TTC549 (cell line): ENCODE data around the gene PDLIM1.

Experiments used
- FAIRE-seq: peaks from 2 replicates; lab custom pipeline; 2012; peaks lifted over from hg19 to GRCh38; lab: Jason Lieb, UNC

Gene PDLIM1, protein sequence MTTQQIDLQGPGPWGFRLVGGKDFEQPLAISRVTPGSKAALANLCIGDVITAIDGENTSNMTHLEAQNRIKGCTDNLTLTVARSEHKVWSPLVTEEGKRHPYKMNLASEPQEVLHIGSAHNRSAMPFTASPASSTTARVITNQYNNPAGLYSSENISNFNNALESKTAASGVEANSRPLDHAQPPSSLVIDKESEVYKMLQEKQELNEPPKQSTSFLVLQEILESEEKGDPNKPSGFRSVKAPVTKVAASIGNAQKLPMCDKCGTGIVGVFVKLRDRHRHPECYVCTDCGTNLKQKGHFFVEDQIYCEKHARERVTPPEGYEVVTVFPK

DNA sequence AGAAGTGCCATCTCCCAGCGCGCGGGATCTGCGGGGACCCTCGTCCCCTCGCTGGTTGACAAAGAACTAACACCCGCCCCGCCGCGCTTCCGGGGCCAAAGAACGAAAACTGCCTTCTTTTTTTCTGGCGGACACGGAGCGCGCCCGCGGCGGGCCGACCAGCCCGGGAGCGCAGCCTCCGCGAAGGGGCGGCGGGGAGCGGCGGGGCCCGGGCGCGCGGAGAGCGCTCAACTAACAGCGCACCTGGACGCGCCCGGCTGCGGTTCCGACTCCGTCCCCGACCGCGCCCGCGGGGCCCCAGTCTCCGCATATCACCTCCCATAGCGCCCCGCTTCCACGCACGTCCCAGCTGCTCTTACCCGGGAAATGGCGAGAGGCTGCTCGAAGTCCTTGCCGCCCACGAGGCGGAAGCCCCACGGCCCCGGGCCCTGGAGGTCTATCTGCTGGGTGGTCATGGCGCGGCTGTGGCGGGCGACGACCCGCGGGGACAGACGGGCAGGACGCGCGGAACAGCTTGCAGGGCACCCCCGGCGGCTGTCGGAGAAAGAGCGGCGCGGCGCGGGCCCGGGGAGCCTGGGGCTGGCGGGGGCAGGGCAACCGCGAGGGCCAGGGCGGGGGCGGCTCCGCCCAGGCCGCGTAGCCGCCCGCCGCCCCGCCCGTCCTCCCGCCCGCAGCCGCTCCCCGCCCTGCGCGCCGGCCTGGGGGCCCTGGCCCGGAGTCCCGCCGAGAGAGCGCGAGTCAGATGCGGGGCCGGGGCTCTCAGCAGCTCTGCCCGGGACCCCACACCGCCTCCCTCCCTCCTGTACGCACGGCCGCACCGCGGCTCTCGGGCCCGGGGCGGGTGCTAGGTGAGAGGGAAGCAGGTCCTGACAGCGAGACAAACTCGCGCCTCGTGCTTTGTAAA, at the start of gene PDLIM1:
TSS of gene PDLIM1 (minus strand) at position 543 of the 904 bp plus-strand sequence. CDS start at position 455, 88 bp downstream.
- no peak for FAIRE-seq

DNA sequence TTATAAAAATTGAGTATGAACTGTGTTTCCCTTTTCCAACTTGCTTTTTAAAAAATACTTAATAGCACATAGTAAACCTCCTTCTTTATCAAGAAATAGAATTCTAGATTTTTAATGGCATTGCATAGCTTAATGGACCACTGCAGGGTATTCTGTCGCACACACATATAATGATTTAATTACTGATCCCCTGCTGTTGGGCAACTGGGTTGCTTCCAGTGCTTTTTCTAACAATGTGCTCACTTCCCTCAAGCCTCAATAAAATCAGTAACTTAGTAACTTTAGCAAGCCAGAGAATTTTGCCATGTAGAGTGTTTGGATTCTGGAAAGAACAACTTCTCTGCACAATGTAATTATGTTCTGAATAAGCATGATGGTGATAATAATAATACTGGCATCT, 49.1 kb upstream of the PDLIM1 start:
- FAIRE-seq, result no peak

DNA sequence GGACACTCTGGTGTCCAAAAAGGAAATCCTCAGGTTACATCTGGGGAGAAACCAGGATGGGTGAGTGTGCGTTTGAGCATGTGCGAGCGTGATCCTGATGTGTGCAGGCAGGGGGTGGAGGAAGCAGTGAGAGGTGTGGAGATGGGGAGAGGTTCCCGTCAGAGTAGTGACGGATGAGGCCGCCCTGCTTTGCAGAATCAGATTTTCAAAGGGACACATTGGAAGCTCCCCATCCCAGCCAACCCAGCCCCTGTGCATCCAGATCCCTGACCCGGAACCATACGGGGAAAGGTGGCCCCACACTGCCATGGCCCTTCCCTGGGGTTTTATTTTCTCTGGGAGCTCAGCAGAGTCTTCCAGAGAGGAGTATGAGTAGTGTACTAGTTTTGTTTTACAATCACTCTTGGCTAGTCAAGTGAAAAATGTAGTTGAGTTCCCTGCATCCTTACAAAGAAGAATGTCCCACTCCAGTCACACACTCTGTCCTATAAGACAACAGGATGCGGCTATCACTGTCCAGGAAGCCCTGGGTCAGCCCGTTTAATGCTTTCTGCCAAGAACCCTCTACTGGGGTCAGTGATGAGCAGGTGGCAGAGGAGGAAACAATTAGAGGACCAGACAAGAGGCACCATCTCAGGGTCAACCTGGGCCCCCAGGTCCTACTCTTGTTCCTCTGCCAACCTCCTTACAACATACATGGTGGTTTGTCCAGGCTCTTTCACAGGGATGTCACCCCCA, 46.8 kb upstream of the PDLIM1 start:
- no peak for FAIRE-seq

DNA sequence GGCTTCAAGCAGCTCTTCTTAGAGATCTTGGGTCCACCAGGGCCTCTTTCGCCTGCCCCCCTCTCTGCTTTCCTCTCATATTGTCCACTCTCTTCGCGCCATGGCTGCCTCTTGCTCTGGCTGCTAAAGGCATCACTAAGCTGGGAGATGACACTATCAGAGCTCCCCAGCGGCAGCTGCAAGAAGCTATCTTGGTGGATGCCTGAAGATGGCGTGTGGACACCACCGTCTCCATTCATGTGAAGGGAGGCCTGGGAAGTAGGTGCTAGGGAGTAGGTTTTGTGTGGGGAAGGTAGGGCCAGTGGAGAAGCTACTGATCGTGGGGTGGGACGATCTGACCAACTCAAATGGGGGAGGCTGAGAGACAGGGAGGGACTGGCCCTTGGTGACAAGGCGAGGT, 45.9 kb upstream of the PDLIM1 start:
- no peak for FAIRE-seq

DNA sequence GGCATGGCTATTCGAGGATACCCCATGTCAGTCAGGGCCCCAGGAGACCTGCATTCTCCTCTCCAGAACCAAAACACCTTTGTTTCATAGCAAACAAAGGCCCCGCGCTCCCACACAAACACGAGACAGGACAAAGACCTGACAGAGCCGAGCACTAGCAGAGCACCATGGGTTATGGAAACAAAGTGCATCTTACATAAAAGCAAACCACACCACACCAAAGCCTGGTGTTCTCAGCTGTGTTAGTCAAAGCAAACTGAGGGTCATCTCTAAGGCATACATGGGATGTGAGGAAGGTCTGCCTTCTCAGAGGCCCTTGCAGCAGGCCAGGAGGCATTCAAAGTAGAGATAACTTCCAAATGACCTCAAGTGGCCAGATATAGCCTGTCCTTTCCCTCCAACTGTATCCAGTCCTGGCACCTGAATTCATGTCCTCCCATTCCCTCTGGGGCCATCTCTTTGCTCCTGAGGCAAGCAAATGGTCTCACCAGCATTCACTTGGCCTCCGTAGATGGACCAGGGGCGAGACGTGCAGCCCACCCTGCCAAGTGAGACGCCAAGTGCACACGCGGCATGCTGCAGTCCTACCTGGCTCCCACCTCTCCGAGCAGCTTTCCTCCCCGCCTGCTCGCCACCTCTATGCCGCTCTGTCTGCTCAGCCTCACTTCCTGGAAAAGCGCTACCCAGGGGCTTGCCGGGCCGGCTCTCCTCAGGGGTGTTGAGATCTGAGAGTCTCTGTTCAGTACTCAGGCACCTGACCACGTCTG, 45.3 kb upstream of the PDLIM1 start:
- no peak for FAIRE-seq

DNA sequence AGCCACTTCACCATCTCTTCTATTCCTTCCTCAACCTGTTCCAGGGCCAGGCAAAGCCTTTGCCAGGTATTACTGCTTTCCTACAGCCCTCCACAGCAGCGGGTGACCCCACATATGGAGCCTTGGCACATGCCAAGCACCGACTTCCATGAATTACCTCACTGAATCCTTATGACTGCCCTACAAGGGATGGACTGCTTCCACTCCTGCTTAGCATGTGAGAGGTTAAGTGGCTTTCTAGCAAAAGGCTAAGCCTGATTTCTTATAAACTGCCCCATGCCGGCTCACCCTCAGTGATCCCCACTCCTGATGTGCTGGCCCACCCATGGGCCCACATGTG, 44.0 kb upstream of the PDLIM1 start:
- no peak for FAIRE-seq

DNA sequence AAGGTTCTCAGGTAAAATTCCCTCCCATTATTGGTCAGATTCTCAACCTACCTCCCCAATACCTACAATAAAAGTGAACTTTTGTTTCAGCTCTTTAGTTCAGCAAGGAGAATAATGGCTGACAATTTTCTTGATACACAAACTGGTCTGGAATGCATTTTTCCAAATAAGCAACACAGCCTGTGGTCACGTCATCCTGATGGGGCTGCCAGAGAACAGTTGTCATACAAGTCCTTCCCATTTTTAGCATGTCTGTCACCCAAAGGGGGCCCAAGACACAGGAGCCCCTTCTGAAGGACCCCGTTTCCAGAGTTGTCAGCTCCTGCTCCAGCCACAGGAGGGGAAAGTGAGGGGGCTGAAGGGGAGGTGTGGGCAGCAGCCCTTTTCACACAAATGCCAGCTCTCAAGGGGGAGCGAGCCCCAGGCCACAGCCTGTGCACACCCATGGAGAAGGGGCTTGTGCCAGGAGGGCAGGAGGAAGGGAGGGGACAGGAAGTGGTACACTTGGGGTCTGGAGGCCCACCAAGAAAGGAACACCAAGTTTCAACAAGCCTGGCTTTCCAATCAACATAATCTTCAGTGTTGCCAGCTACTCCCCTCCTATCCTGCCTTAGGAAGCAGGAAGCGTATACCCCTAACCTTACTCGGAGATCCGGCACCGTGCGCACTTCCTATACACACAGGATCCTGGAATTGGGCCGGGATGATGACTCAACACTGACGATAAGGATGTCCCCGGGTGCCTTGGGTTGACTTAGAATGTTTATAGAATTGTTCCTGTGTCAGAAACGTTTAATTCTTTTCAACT, 43.4 kb upstream of the PDLIM1 start:
- FAIRE-seq, result no peak

DNA sequence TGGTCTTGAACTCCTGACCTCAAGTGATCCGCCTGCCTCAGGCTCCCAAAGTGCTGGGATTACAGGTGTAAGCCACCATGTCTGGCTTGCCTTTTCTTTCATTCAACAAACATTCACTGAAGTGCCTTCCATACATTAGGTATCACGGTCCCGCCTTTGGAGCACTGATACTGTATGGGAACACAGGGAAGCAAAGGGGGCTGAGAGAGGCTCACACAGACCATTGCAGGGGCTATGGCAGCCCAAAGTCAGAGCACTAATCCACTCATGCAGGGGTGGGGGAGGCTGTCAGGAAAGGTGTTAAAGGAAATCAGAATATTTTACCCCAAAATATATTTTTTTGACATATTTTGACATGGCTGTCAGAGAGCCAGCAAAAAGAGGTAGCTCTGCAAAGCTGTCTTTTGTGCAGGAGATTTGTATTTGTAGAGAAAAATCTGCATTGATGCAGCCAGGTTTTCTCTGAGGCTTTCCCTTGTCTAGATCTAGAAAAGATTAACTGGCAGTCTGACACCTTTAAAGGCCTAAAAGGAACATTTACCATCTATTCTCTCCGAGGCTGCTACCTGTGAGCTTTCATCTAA, 42.0 kb upstream of the PDLIM1 start:
- no peak for FAIRE-seq

DNA sequence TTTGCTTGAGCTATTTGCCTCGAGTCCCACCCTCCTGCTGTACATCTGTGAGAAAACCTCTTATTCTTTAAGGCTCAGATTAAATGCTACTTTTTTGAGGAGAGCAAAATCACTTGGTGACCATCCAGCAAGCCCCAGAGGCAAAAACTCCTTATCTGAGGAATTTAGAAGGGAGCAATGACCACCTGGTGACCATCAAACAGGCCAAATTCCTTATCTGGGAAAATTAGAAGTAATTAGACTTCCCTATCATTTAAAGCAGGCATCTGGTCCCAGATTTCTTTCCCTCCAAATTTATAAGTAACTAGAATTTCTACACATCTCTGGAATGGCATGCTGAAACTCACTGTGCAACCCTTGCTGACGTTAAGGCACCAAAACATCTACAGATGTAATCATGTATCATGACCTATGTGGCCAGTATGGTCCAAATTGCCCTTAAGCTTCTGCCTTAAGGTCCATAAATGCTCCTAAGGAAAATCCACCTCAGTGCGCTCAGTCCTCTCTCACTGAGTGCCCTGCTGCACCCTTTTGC, 40.9 kb upstream of the PDLIM1 start:
- no peak for FAIRE-seq

DNA sequence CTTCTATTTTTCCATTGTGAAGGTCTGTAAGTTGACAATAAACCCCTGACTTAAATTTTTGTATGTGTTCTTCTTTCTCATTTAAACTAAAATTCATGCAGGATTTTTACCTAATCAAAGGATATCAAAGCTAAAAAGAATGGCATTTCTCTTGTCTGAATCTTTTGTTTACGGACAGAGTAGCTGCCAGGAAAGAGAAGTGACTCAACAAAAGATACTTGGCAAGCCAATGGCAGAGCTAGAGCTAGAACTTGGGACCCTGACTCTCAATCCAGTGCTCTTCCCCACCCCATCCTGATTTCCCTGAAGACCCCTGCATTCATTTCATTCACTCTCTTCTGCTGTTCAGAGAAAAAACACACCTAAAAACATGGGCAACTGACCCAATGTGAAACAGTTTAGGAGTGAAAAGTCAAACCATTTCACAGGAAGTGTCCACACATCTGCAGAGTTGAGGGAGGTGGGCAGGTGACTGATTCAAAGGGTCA, 40.2 kb upstream of the PDLIM1 start:
- FAIRE-seq, result no peak

DNA sequence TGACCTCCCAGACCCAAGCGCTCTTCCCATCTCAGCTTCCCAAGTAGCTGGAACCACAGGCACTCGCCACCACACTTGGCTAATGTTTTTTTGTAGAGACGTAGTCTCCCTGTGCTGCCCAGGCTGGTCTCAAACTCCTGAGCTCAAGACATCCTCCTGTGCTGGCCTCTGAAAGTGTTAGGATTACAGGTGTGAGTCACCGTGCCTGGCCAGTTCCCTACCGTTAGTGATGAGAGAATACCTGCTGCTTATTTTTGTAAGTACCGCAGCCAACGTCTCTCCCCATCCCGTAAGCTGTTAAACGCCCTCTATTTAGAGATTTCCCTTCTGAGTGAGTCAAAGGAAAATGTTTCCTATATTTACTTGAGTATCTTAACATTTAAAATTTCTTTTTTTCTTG, 38.5 kb upstream of the PDLIM1 start:
- FAIRE-seq, result no peak

DNA sequence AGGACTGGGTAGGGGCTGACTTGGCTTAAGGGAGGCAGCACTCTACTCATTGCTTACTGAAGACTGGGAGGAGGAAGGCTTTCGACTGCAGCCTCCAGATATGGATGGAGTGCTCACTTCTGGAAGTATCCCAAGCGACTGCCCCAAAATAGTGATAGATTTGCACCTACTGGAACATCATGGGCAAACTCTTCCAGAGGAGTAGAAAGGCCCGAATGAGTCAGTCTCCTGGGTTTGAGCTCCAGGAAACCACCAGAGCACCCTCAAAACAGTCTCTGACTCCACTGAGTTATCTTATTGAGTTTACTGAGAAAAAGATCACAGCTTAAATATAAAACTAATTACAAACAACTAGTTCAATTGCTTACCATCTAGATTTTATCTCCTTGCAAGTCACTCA, 37.2 kb upstream of the PDLIM1 start:
- FAIRE-seq, result no peak

DNA sequence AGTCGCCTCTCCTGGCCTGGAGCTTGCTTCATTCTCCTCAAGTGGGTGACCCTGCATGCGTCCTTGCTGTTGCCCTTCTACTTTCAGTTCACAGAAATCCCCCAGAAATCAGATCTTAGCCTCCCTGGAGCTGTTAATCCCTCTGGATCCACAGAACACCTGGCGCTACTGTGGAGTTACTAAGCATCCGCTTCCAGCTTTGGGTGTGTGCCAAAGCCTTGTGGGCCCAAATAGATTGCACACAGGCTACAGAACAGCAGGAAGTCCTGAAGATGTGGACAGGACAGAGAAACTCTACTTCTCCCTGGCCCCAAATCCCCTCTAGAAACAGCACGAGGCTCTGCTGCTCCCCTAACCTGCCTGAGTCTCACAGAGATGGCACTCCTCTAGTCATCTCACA, 36.6 kb upstream of the PDLIM1 start:
- FAIRE-seq, result no peak

DNA sequence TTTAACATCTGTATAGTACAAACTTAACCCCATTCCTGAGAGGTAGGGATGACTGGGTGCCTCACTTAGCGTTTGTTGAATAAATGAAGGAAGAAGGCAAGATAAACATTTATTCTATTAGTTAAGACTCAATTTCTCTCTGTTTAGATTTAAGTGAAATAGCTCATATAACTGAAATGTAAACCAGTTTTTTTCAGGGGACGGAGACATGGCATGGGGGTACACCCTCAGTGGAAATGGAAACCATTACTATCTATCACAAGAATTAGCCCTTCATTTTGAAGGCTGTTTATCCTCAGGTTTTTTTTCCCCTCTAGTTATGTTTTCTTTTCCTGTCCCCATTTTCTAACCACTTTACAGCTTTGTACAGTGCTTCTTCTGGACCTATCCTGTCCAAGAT, 35.6 kb upstream of the PDLIM1 start:
- no peak for FAIRE-seq

DNA sequence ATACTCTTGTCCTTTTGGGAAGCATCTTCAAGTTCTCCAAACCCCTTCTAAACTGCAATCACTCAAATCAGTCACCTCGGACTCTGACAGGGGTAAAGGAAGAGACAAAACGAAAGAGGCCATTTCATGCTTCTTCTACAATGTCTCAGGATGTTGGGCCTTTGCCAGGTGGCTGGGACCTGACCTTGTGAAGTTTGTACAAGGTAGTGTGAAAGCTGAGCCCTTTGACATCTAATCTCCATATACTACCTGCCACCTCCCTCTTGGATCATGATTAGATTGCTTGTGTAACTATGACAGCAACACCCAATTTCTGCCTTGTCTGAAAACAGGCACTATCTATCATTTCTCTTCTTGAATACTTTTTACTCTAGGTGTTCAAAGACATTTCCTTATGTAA, 35.1 kb upstream of the PDLIM1 start:
- no peak for FAIRE-seq

DNA sequence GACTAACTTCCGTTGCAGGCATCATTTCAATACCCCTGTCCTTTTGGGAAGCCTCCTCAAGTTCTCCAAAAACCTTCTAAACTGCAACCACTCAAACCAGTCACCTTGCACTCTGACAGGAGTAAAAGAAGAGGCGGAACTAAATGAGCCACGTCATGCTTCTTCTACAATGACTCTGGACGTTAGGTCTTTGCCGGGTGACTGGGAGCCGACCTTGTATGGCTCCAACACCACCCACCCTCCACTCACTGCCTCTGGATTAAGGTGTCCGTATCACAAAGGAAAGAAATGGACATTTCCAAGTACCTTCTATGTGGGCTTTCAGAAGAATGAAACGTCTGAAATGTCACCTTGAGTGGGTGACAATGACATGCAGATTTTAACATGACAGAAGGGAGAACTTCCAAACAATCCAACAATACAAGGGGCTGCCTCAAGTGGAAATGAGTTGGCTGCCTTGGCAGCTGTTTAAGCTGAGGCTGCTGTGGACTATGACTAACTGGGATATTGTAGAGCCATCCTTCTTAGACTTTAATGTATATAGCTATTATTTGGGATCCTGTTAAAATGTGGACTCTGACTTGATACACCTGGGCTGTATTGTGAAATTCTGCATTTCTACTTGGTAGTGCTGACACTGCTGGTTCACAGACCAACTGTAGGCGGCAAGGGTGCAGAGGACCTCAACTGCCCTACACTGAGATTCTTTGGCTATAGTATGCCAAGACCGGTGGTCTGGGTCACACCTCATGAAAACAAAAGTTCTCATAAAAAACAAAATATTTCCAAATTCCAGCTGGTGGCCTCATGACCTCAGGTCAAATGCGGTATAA, 33.8 kb upstream of the PDLIM1 start:
- no peak for FAIRE-seq

DNA sequence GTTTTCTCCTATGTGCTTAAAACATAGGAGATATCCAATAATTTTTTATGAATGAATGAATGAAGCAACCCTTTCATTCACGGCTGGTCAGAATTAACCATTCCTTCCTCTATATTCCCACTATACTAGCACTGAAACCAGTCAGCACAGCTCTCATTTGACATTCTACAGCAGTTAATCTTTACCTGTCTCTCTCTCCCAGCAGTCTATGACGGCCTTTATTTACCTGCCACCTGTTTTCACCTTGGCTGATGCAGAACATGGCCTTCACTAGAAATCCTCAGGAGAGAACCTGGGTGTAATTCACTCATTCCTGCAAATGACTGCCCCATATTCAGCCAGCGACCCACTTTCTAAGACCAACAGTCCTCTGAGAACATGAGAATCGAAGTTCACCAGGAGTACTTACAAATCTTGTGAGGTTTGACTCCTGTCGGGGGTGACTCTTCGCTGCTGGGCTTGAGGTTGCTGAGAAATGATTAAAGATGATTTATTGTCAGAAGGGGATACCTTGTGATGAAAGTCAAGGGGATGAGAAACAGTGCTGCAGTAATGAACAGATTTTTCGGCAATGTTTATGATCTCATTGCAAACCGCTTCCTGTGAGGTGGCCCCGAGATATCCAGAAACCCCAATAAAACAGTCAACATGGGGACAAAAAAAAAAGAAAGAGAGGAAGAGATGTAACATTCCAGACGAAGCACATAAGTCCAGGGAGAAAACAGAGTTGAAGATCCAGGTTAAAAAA, 30.9 kb upstream of the PDLIM1 start:
- no peak for FAIRE-seq

DNA sequence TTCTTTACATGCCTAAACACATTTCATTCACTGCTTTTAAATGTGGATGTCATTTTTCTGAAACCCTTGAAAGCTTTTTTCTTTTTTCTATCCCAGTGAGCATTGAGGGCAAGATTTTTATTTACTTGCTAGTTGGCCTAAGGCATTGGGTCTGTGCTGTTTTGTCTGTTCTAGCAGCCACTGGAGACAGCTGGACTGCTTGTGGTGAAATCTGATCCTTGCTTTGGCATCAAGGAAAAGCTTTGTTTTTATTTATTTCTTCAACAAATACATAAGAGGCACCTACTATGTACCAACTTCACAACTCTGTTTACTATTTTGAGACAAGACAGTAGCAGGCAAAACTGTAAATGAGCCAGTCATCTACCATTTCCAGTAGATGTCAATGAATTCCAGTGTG, 28.4 kb upstream of the PDLIM1 start:
- no peak for FAIRE-seq

DNA sequence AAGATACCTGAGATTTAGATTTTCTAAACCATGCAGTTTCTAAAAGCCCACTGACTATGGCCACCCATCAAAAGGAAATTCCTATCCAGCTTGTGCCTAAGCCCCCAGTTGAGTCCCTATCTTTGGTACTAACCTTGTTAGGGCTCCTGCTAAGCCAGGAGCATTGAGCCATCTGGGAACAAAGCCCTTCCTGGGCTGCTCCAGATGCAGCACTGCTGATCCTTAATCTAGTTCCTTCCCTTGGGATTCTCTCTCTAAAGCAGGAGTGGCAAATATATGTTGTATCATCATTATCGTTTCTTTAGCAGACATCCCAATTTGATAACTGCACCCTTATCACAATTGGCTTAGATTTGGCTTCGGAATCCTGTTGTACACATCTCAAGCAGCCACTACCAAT, 24.7 kb upstream of the PDLIM1 start:
- no peak for FAIRE-seq
